GM13976 (cell line): Measurements from ENCODE around the gene TARBP1.

Experiments used
- DNase-seq: peaks from one replicate; pipeline ENCODE4 v3.0.0; 2012; ENCODE audit warnings: low spot score
- CTCF ChIP-seq: IDR thresholded peaks from 2 replicates; pipeline ENCODE4 v1.5.1; 2012; ENCODE audit warnings: borderline replicate concordance, mild to moderate bottlenecking; ENCODE audit not compliant: insufficient read depth; ENCODE audit errors: extremely low read depth, missing control alignments, control extremely low read depth
- in situ Hi-C: fragments of 300-500 bp; cut with MboI; formaldehyde crosslinking; loops from one replicate; pipeline ENCODE4 v1.12.0; 2022; ENCODE audit warnings: low sequenced_read_pairs, mixed read lengths, inconsistent platforms; ENCODE audit not compliant: unreplicated experiment

The TARBP1 gene

DNA sequence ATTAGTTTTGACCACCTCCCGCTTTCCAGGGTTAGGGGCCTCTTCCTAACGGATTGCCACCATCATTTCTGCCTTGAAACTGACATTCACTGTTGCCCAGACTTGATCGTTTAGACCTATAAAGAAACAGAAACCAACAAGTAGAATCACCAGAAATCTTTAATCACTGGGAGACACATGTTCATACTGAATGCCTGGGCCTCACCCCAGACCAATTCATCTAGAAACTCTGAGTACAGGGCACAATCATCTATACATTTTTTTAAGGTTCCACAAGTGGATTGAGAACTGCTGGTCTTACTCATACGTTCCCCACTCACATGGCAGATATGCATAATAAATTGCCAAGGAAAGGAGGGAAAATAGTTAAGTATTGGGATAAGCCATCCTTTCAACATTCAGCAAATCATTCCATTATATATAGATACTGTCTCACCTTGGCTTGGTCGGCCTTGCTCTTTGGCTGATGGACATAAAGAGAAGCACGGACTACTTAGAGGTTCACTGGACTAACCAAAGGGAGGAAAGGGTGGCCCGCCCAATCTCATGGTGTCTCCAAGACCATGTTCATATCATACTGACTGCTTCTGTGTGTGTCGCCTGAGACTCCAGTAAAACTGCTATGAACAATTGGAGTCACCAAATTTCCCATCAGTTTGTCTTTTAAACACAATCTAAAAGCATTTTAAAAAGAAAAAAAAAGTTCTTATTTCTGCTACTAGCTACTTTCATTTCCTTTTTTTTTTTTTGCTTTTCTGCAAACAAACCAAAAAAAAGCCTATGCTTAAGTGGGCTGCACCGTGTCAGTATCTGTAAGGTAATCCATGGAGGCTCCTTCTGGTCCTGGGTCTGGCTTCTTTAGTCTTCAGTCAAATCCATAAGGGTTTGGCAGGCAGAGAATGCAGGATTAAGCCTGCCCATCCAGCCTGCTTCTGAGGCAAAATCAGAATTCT, 9.4 kb upstream of the TARBP1 start:
- TF ChIP-seq CTCF: no peak
- no peak for DNase-seq
- in situ Hi-C loops: loop anchor here (25.0 kb wide), 2 partner anchors 249 to 924 kb away; no protein-coding TSS in a partner anchor

DNA sequence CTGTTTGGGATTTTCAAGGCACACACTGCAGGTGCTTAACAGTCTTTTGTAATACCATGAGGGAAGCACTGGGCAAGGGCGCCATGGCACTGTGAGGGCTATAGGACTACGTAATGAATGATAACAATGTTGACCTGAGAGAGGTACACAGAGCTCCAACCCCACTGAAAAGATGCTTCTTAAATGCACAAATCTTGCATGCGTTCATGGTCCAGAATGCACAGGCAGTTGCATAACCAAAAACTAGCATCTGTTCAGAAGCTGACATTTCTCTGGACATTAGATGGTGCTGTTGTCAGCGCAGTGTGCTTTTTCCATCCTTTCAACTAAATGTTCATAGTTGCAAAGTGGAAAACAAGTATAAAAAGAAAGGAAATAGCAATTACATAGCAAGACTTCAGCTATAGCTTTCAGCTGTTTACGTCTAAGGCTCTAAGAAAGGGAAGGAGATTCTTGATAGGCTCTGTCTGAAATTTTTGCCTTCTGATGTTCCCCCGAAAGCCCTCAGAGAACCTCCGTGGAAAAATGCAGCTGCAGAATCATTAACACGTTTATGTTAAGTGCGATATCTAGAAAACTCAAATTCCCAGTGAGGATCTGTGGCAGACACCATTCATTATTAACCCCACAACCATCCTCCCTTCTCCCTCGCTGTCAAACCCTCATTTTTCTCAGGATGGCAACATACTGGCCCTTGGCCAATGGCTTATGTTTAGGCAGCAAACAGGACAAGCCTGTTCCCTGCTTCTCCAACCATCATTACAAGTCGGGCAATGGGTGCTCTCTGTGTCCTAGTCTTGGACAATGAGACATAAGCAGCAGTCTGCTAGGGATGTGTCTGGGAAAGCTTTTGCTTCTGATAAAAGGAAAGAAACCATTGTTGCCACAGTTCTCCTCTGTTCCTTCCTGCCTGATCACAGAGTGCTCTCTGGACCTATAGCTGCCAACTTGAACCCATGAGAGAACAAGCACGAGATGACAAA, 8.2 kb upstream of the TARBP1 start:
- DNase-seq: peak; percentile 40
- TF ChIP-seq CTCF: peak; percentile 74
- in situ Hi-C loops: loop anchor here (25.0 kb wide), 2 partner anchors 250 to 925 kb away; no protein-coding TSS in a partner anchor

DNA sequence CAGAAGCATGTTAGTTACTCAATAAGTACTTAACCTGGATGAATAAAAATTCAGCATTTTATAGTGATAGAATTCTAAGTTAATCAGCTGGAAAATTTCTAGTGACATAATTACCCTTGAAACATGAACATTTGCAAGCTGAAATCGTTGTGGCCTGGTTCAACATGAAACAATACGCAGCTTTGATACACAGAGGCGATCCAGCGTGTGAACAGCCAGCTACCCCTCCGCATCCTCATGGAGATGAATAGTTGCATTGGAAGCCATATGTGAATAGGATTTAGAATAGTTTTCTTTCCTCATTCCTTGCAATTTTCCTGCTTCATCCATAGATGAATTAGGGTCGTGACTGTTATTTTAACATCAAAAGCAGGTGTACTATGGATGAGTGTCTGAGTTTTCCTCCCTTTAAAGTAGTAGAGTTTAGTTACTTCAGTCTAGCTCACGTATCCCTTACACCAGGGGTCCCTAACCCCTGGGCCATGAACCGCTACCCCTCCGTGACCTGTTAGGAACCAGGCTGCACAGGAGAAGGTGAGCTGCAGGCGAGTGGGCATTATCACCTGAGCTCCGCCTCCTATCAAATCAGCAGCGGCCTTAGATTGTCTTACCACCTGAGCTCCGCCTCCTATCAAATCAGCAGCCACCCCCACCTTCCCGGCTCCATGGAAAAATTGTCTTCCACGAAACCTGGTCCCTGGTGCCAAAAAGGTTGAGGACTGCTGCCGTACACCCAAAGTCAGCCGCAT, 6.2 kb upstream of the TARBP1 start:
- in situ Hi-C loops: loop anchor here (25.0 kb wide), 2 partner anchors 252 to 927 kb away; no protein-coding TSS in a partner anchor
- TF ChIP-seq CTCF: no peak
- no peak for DNase-seq

GRCh38 chr1:234484218-234484617, 5.2 kb upstream of the TARBP1 start:
- no peak for DNase-seq
- TF ChIP-seq CTCF: no peak
- in situ Hi-C loops: loop anchor here (25.0 kb wide), 2 partner anchors 253 to 928 kb away; no protein-coding TSS in a partner anchor

GRCh38 chr1:234481771-234482170, 2.8 kb upstream of the TARBP1 start:
- DNase-seq: no peak
- in situ Hi-C loops: loop anchor here (25.0 kb wide), 2 partner anchors 256 to 931 kb away; no protein-coding TSS in a partner anchor
- no peak for TF ChIP-seq CTCF
